Activated CD8-positive, alpha-beta memory T cell treated with anti-CD3 and anti-CD28 coated beads for 48 hours (primary cell): ENCODE measurements around the gene PITPNM3.

Experiments used
- DNase-seq, 3 experiments: peaks; one replicate each; pipeline ENCODE4 v3.0.0-alpha.2; 2020; ENCODE audit warnings: low read depth in 2 of 3, low spot score in 2 of 3

The PITPNM3 gene

DNA sequence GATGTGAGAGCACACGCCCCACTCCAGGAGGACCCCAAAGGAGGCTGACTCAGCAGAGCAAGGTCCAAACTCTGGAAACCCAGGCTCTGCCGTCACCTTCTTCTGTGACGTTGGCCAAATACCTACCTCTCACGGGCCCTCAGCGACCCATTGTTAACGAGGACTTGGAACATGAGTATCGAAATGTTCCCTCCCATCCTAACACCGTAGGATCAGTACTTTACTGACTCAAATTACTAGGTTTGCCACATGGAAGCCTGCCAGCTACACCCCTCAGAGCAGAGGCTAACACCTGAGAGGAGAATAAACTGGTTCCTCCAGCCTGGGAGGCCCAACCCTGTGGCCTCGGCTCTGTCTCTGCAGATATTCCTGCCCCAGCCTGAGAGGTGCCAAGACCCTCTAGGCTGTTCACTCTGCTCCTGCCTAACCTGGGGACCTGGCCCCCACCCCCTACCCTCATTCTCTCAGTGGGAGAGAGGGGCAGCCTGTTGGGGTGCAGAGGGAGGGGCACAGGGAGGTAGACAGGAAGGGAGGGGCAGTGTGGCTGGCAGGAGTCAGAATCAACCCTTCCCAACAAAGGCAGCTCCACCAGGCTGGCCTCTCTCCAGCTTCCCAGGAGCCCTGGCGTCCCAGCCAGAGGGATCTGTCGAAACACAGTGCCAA lies 4.4 kb downstream of the PITPNM3 start:
- DNase-seq: no peak

DNA sequence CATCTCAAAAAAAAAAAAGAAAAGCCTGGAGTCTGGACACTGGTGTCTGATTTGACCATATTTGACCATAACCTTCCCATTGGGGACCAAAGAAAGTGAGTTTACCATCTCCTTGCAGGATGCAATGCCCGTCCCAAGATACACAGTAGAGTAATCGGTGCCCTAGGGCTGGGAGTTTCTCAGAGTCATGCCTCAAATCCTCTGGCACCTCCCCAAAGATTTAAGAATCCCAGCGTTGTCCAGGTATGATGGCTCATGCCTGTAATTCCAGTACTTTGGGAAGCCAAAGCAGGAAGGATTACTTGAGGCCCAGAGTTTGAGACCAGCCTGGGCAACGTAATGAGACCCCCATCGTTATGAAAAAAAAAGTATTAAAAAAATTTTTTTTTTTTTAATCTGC lies 5.0 kb downstream of the PITPNM3 start:
- no peak for DNase-seq

DNA sequence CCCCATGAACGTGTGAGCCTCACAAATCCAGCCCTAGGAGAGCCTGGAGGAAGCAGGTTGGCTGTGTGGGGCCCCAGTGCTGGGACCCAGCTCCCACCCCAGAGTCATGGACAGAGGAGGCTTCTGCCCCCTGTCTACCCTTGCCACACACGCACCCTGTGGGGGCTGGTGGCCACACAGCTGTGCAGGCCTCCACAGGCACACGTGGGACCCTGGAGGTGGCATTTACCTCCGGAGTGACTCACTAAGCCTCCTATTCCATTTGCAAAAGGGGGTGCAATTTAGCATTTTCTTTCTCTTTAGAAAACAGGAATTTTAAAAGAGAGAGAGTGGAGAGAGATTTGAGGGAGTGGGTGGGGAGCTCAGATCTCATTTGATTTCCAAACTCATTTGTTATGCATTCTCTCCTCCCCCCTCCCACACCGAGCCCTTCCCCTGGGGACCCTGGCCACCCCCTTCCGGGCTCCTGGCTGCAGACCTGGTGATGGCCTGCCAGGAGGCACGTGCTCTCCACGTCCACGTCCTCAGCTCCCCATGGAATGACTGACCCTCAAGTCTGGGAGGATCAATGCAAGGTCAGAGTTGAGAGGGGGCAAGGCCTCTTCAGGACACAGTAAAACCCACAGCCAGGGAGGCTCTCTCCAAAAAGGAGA lies 6.8 kb downstream of the PITPNM3 start:
- DNase-seq: no peak

DNA sequence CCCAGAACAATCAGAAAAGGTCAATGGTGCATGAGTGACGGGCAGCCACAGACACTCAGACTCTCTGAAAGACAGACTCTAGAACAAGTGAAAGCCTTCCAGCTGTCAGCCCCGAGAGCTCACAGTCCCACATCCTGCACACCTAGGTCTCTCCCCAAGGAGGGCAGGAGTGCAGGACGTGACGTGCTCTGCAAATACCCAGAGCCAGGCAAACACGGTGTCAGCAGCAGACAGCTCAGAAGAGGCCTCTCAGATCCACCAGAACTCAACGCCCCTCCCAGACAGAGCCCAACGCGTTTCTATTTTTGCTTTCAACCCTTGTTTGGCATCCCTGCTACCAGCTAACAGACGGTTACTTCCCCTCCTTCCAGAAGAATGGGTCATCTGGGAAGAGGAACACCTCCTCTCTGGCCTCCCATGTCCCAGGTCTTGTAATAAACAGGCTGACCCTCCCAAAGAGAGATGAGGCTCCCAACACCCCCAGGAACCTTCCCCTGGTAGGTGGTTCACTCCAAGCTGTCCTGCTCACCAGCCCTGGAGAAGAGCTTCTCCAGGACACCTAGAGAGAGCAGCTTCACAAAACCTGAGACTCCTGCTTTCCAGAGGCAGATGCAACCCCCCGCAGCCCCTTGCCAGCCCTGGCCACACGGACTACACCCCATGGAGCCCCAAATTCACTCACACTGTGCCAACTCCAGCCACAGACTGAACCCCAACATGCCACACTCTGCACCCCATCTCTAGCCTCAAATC lies 7.6 kb downstream of the PITPNM3 start:
- DNase-seq: no peak

DNA sequence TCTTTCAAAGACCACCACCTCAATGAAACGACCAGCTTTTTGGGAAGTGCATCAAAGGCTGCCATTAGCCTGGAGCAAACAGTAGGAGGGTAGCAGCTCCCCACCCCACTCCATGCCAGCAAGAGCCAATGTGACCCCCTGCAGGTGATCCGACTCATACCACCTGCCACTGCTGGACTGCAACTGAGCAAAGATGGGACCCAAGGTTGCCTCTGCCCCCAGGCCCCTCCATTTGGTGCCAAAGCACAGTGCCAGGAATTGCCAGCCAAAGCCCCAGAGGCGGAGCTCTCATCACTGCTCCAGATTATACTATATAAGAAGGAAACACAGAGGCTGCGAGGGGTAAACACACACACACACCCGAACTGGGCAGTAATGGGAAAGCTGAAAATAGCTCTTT lies 8.3 kb downstream of the PITPNM3 start:
- DNase-seq: no peak

DNA sequence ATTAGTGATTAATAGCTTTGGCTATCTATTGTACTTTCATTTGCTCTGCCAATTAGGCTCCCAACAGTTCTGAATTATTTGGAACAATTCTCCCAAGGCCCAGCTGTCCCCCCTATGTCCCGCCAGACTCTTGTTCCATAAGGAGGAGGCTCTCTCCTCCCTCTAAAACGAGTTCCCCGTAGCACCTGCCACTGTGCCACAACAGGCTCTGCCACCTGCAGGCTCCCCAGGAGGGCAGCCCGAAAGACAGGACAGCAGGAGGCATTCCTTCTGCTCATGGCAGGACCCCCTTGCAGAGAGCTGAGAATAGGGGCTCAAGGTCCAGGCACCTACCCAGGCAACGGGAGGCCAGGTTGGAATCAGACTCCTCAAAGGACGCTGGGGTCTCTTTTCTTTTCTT lies 9.0 kb downstream of the PITPNM3 start:
- no peak for DNase-seq

DNA sequence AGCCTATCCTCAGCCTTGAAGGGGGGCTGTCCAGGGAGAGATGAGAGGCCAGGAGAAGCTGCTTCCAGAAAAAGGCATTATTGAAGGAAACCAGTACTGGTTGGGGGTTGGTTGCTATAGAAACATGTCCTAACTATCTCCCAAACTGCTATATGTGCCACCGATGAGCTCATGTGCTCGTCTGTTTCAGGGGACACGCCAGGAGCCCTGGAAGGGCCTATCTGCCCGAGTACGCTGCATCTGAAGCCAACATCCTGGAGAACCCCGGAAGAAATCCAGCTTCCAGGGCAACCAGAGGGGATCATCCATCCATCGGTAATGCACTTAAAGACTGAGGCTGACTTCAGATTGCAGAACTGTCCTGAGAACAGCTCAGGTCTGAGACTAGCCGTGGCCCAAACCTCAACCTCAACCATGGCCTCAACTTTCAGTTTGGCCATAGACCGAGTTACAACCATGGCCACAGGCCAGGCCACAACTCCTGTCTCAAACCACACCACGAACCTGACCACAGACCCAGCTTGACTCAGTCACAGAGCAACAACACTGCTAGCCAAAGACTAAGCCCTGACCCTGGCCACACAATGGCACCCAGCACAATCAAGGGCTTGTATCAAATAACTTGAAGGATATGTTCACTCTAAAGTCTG lies 10.2 kb downstream of the PITPNM3 start:
- DNase-seq: no peak

DNA sequence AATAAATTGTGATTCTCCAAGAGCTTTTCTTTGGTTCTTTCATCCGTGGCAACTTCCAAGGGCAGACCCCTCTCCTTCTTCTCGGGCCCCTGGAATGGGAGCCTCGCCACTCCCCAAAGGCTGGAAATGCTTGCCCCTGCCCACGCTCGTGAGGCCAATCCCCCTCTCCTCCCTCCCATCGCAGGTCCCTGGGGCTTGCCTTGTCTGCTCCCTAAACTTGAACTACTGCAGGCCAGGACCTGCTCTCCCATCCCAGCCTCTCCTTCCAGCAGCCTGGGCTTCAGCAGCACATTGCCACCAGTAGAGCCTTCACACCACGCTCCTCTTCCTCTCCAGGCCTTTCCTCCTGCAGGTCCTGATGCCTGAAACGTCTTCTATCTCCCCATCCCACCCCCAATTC lies 11.1 kb downstream of the PITPNM3 start:
- no peak for DNase-seq

DNA sequence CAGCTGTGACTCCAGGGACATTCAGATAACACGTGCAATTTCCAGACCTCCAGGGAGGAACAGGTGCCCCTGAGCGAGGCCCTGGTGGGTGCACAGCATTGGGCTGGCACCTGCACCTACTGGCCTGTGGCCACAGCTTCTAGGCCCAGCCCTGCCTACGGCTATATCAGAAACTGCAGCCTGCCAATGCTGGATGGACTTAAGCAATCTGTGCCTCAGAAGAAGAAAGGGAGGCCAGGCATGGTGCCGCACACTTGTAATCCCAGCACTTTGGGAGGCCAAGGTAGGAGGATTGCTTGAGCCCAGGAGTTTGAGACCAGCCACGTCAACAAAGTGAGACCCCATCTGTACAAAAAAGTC lies 12.4 kb downstream of the PITPNM3 start:
- DNase-seq: no peak

DNA sequence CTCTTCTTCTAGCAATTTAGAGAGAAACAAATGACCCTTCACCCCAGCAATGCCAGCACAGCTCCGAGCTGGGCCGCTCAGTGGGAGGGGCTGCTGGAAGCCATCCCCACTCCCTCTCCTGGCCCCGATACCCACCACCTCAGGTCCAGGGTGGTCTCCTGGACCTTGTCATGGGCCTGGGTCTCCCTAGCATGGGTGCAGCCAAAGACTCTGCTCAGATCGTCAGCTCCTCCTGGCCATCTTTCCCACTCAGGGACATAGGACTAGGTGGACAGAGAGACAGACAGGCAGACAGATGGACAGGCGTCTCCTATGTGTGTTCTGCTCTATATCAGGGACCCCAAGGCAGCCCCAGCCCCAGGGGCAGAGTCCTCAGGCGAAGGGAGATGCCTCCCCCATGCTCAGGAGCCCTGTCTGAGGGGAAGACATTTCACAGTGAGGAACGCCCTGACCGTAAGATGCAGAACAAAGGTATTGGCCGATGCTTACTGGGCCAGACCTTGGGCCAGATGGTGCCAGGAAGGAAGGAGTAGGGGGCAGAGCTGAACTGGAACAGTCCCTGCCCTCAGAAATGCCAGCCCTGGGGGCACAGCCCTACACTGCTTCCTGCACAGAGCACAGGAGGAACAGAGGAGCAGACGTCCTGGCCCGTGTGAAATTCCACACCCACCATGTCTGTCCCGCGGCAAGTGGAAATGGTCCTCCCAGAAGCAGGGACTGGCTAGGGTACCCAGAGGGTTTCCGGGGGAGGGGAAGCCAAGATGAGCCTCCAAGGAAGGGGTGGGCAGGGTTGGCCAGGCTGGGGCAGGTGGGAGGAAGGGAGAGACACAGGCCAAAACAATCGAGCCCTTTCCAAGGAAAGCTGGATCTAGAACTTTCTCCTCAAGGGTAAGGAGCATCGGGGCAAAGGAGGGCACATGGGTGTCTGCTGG lies 13.0 kb downstream of the PITPNM3 start:
- no peak for DNase-seq

DNA sequence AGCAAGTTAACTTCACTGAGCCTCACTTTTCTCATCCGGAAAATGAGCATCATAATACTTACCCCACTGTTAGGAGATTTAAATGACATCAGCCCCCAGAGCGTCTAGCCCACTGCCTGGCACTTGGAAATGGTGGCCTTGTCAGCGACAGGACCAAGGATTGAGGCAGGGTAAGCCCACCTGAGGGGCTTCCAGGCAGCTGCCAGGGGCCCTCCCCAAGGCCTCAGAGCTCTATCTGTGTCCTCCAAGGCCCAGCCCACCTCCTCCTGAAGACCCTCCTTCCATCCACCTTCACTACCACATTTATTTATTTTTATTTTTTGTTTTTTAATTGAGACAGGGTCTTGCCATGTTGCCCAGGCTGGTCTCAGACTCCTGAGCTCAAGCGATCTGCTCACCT lies 13.8 kb downstream of the PITPNM3 start:
- DNase-seq: no peak

DNA sequence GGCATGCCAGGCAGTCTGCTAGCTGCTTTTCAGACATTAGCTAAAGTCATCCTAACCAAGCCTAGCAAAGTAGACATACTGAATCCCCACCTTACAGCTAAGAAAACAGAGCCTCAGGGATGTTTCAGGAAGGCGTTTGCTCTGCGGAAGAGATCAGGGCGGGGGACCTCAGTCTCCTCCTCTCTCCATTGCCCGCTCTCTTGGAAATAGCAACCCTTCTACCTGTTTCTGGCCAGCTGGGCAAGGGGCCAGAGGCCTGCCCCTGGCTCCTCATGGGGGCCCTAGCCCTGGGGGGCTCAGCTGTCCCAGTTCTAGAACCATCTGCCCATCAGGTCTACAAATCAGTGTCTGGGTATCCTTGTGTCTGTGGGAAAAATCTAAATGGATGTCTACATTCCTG lies 14.5 kb downstream of the PITPNM3 start:
- DNase-seq: no peak

DNA sequence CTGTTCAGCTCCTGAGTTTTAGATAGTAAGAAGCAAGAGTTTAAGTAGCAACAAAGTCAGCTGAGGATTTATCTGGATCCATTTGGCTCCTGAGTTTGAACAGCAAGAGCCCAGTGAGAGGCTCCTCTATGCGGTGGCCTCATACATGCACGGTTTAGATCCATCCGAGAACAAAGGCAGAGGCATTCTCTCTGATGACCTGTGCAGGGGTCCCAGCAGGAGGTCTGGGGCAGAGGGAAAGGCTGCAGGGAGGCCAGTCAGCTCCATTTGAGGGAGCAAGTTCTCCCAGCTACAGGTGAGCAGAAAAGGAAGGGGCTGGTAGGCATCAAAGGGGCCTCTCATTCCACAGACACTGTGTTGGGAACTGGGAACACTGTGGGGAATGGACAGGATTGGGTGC lies 16.5 kb downstream of the PITPNM3 start:
- no peak for DNase-seq

DNA sequence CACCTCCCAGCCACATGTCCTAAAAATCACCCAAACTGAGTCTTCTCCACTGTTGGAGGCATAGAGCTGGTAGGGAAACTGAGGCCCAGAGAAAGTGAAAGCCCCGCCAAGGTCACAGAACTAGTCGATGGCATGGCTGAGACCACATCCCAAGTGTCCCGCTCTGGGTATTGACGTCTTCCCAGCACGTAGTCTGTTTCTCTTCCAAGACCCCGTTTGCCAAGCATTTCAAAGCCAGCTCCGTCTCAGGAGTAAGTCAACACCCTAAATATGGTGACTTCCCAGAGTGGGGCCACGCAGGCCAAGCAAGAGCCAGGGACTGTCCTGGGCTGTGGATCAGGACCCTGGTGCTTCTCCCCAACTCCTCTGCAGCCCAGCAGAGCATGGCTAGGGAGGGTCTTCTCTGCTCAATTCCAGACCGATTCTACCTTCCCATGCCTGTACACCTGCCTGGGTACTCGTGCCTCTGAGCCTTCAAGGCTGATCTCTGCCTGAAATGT lies 19.7 kb downstream of the PITPNM3 start:
- DNase-seq: no peak

DNA sequence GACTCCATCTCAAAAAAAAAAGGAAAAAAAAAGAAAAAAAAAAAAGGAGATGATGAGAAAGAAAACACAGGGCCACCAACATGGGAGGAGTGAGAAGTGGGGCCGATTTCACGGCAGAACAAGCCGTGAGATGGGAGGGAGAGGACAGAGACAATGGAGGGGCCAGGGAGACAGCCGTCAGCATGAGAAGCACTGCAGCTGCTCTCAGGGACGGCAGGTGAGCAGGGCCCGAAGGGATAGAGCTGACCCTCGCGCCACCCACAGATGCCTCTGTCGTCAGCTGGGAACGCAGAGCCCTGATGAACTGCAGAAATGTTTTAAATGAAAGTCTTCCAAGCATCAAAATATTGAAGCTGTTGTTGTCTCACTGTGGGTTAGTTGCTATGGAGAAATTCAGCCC lies 20.3 kb downstream of the PITPNM3 start:
- DNase-seq: no peak

DNA sequence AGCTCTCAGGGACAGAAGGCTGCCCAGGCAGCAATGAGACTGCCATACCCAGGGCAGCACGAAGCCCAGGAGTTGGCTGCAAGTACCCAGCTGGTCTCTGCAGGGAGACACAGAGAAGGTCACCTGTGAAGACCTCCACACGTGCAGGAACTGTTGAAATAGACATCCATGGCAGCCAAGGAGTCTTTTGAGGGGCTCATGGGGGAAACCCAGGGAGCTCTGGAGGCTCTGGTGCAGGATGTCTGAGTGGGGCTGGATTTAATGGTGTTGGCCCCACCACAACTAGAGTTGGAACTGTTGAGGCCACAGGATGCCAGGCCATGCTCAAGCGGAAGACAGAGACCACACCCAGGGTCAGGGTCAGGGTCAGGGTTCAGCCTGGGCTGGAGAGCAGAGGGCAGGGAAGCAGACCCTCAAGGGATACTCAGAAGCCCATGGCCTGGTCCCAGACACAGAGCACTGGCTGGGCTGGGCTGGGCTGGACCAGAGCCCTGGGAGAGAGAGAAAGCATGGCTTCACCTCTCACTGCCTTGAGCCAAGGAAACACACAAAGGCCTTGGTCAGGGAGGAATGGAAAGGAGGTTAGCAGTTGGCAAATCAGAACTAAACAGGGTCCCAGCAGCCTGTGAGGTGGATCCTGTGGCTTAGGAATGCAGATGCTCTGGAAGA lies 21.4 kb downstream of the PITPNM3 start:
- DNase-seq: no peak

DNA sequence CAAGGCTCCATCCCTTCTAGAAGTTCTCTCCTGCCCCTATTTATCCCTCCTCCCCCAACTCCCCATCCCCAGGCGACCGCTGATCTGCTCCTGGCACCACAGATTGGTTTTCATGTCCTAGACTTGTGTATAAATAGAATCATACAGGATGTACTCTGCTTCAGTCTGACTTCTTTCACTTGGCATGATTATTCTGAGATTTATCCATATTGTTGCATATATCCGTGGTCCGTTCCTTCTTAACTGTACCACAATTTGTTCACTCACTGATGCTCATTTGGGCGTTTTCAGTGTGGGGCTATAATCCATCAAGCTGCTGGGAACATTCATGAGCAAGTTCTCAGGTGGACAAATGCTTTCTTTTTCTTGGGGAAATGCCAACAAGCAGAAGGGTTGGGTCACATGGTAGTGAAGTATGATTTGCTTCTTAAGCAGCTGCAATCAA lies 23.9 kb downstream of the PITPNM3 start:
- DNase-seq: no peak

DNA sequence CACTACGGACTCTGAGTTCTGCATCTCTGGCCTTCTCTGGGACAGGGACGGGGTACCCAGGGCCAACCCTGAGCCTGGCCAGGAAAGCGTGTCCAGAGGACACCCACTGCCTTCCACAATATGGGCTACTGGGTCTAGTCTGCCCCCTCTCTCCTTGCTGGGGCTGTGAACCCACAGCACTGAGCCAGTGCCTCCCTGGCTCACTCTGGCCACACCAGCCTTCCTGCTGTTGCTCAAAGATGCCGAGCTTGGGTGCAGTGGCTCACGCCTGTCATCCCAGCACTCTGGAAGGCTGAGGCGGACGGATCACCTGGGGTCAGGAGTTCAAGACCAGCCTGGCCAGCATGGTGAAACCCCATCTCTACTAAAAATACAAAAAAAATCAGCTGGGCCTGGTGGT lies 24.8 kb downstream of the PITPNM3 start:
- no peak for DNase-seq

DNA sequence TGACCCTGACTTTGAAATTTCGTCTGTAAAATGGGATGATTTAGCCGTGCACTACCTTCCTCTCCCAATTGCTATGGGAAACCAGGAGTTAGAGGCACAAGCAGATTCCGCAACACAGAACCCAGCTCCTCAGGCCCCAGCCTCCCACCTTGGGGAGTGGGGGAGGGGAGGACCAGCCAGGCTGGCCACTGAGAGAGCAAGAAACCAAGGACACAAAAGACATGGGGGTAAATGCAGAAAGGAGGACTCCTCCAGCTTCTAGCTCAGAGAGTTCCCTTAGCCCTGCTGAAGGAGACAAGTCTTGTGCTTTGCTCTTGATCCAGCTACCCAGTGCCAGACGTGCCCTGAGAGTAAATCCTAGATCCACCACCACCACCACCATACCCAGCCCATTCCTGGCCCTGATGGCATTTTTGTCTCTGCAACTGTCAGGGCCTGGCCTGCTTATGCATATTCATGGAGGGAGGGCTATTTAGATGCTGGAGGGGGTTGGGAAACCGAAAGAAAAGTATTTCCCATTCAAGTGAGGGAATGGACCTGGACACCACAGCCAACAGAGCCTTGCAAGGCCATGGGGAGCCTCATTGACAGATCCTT lies 25.9 kb downstream of the PITPNM3 start:
- DNase-seq: no peak

DNA sequence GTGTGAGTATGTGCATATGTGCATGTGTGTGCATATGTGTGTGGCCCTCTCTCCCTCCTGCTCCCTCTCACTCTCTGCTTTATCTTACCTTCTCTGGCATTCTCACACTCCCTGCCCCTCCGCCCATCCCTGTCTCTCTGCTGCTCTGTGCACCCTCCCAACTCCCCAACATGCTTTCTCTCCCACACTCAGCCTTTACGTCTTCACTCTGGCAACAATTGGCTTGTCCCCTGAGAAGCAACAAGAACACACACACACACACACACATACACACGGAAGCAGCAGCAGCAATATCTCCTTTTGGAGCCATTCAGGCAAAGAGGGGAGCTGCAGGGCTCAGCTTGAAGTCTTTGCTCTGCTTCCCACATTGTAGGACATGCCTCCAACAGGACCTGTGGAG lies 27.8 kb downstream of the PITPNM3 start:
- DNase-seq: no peak
